Measurements from ENCODE around the gene PLAAT4. TPM values are rescaled to one million over a fixed set of nuclear protein-coding genes. Genes with fewer than 3 reads are reported as not detected.

Gene PLAAT4
- total RNA-seq, 1 experiment from 2014 or later = 2.9 TPM

- DNase-seq (ENCODE audit: low spot score) = no peak
- peaks cover 31% of the 10 kb centered on the region for H3K36me3 Mint-ChIP-seq
- H3K27ac Mint-ChIP-seq = no peak overlapping the region; the same call in 1 of the 2 replicates
- POLR2A ChIA-PET = interaction anchor here (1.5 kb wide), 1 partner anchor 14 kb away, joined by 4 read pairs; the partner anchor contains the start of gene PLAAT5
- CTCF ChIA-PET = interaction anchor here (1.3 to 2.9 kb wide), 3 partner anchors 14 to 102 kb away, joined by 3 to 12 read pairs (median 9); partner anchors contain the start of gene PLAAT5
- H3K27me3 Mint-ChIP-seq (ENCODE audit: low read depth) = peaks cover 9% of the 10 kb centered on the region
- peaks cover 73% of the 10 kb centered on the region for H3K4me1 Mint-ChIP-seq
- peak; percentile 35 for ATAC-seq
- no peak overlapping the region for H3K4me3 Mint-ChIP-seq
- peaks cover 35% of the 10 kb centered on the region for H3K9me3 Mint-ChIP-seq
- TF ChIP-seq USF1 (CRISPR knock-in tag; IDR thresholded peaks at IDR 0.05) = no peak
- TF ChIP-seq, protein P1, sequence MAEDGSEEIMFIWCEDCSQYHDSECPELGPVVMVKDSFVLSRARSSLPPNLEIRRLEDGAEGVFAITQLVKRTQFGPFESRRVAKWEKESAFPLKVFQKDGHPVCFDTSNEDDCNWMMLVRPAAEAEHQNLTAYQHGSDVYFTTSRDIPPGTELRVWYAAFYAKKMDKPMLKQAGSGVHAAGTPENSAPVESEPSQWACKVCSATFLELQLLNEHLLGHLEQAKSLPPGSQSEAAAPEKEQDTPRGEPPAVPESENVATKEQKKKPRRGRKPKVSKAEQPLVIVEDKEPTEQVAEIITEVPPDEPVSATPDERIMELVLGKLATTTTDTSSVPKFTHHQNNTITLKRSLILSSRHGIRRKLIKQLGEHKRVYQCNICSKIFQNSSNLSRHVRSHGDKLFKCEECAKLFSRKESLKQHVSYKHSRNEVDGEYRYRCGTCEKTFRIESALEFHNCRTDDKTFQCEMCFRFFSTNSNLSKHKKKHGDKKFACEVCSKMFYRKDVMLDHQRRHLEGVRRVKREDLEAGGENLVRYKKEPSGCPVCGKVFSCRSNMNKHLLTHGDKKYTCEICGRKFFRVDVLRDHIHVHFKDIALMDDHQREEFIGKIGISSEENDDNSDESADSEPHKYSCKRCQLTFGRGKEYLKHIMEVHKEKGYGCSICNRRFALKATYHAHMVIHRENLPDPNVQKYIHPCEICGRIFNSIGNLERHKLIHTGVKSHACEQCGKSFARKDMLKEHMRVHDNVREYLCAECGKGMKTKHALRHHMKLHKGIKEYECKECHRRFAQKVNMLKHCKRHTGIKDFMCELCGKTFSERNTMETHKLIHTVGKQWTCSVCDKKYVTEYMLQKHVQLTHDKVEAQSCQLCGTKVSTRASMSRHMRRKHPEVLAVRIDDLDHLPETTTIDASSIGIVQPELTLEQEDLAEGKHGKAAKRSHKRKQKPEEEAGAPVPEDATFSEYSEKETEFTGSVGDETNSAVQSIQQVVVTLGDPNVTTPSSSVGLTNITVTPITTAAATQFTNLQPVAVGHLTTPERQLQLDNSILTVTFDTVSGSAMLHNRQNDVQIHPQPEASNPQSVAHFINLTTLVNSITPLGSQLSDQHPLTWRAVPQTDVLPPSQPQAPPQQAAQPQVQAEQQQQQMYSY (CRISPR knock-in tag; IDR thresholded peaks at IDR 0.05) = peak; percentile 66
Measured at GRCh38 chr11:63504054-63504453, 32.6 kb upstream of the PLAAT4 start.

- no peak for DNase-seq (ENCODE audit: low spot score)
- Mint-ChIP-seq H3K27ac (no peak overlapping the region), H3K4me3 (no peak overlapping the region), H3K9me3 (peaks cover 26% of the 10 kb centered on the region), H3K4me1 (peaks cover 69% of the 10 kb centered on the region), H3K27me3 (ENCODE audit: low read depth) (peaks cover 6% of the 10 kb centered on the region), H3K36me3 (peaks cover 21% of the 10 kb centered on the region)
- no peak for ATAC-seq
- TF ChIP-seq, protein P1 (CRISPR knock-in tag; IDR thresholded peaks at IDR 0.05) = peak; percentile 46; the same call in 1 of the 2 replicates
- no peak for TF ChIP-seq TCF7 (CRISPR knock-in tag; IDR thresholded peaks at IDR 0.05; ENCODE audit: low read depth)
- ChIA-PET CTCF (interaction anchor here (1.3 to 2.9 kb wide), 3 partner anchors 15 to 101 kb away, joined by 3 to 12 read pairs (median 9); partner anchors contain the start of gene PLAAT5), POLR2A (interaction anchor here (1.5 kb wide), 1 partner anchor 15 kb away, joined by 4 read pairs; the partner anchor contains the start of gene PLAAT5)
Measured at GRCh38 chr11:63504933-63505586, 31.5 kb upstream of the PLAAT4 start.

DNA sequence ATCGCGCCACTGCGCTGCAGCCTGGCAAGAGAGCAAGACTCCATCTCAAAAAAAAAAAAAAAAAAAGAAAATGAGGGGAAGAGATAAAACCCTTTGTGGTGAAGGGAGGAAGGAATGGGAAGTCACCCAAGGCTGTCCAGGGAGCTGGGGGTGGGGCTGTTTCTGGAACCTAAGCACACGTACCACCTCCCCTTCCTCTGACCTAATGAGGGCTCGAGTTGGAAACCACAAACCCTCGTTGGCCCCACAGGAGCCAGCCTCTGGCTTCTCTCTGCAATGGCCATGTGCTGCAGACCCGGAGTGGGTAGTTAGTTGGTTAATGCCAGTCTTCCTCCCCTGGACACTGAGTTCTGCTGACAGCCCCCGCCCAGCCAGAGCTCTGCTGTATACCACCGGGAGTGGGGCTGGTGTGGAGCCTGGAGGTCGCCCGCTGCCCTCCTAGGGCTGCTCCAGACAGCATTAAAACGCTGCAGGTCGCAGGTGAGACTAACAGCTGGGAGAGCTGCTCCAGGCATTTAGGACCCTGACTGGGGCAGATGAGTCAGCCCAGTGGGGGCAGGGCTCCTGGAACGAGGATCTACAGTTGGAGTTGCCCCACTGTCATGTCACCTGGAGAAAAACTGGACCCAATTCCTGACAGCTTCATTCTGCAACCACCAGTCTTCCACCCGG, 30.6 kb upstream of the PLAAT4 start, which contains the start of gene LGALS12:
Gene LGALS12, plus strand, starts transcription at position 228 of the 672 bp plus-strand sequence. Its CDS starts 375 bp downstream, at position 603.
- Mint-ChIP-seq H3K9me3 (peaks cover 16% of the 10 kb centered on the region), H3K36me3 (peaks cover 12% of the 10 kb centered on the region), H3K27me3 (ENCODE audit: low read depth) (peaks cover 6% of the 10 kb centered on the region; the same call in 1 of the 2 replicates), H3K4me1 (peaks cover 69% of the 10 kb centered on the region), H3K4me3 (no peak within 1 kb of the TSS), H3K27ac (no peak within 1 kb of the TSS)
- ATAC-seq (peak; percentile 20), DNase-seq (ENCODE audit: low spot score) (peak; percentile 26)
- ChIA-PET CTCF (interaction anchor here (0.6 to 6.2 kb wide), 5 partner anchors 13 to 485 kb away, joined by 3 to 92 read pairs (median 4); partner anchors contain the start of gene PLAAT5), POLR2A (interaction anchor here (0.6 kb wide), 1 partner anchor 368 kb away, joined by 7 read pairs; no protein-coding TSS in a partner anchor)
- TF ChIP-seq IRF2 (CRISPR knock-in tag; IDR thresholded peaks at IDR 0.05; ENCODE audit: borderline replicate concordance, low read depth) = no peak
- no peak for TF ChIP-seq ZNF532 (CRISPR knock-in tag; IDR thresholded peaks at IDR 0.05; ENCODE audit: borderline replicate concordance)
- no peak for TF ChIP-seq SMAD3 (CRISPR knock-in tag; IDR thresholded peaks at IDR 0.05; ENCODE audit: borderline replicate concordance)
- TF ChIP-seq, protein P2, sequence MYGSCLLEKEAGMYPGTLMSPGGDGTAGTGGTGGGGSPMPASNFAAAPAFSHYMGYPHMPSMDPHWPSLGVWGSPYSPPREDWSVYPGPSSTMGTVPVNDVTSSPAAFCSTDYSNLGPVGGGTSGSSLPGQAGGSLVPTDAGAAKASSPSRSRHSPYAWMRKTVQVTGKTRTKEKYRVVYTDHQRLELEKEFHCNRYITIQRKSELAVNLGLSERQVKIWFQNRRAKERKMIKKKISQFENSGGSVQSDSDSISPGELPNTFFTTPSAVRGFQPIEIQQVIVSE (CRISPR knock-in tag; IDR thresholded peaks at IDR 0.05; ENCODE audit: borderline replicate concordance) = no peak
- no peak for TF ChIP-seq EMX1 (CRISPR knock-in tag; IDR thresholded peaks at IDR 0.05)
- TF ChIP-seq ZNF219 (CRISPR knock-in tag; IDR thresholded peaks at IDR 0.05; ENCODE audit: borderline replicate concordance) = no peak
- no peak for TF ChIP-seq NR1H2 (CRISPR knock-in tag; IDR thresholded peaks at IDR 0.05)
- no peak for TF ChIP-seq PRRX2 (CRISPR knock-in tag; IDR thresholded peaks at IDR 0.05)
- TF ChIP-seq, protein P3, sequence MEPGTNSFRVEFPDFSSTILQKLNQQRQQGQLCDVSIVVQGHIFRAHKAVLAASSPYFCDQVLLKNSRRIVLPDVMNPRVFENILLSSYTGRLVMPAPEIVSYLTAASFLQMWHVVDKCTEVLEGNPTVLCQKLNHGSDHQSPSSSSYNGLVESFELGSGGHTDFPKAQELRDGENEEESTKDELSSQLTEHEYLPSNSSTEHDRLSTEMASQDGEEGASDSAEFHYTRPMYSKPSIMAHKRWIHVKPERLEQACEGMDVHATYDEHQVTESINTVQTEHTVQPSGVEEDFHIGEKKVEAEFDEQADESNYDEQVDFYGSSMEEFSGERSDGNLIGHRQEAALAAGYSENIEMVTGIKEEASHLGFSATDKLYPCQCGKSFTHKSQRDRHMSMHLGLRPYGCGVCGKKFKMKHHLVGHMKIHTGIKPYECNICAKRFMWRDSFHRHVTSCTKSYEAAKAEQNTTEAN (CRISPR knock-in tag; IDR thresholded peaks at IDR 0.05) = no peak
